Body of pancreas (tissue), 4 donors: ENCODE measurements around the gene SCTR.

ENCODE experiments used
- CTCF ChIP-seq, 7 experiments: fragments of 450-650 bp in 4 of 7; fragments of 200-600 bp in 3 of 7; sonication (generic) in 3 of 7; IDR thresholded peaks; one replicate each; pipeline ENCODE4 v1.5.1; 2016 to 2019; ENCODE audit warnings: antibody characterized with exemption in 7 of 7
- POLR2A ChIP-seq, 3 donors: fragments of 450-650 bp; IDR thresholded peaks; one replicate each; pipeline ENCODE4 v1.6.1; 2016; ENCODE audit warnings: antibody characterized with exemption in 3 of 3, mild to moderate bottlenecking in 2 of 3

GRCh38 chr2:119397196-119397595 lies 127.1 kb downstream of the SCTR start:
- TF ChIP-seq CTCF (IDR thresholded peaks at IDR 0.05) (no peak), POLR2A (IDR thresholded peaks at IDR 0.05) (no peak)
